GM10847 (cell line): Measurements from ENCODE around the gene MAST4.

Source experiments
- POLR2A ChIP-seq: IDR thresholded peaks from 2 replicates; pipeline ENCODE4 v1.6.1; 2011; ENCODE audit not compliant: insufficient read length; ENCODE audit errors: extremely low read depth

The MAST4 gene

GRCh38 chr5:67133217-67133616, 537.0 kb downstream of the MAST4 start:
- no peak for TF ChIP-seq POLR2A

GRCh38 chr5:67133776-67134175, 537.6 kb downstream of the MAST4 start:
- TF ChIP-seq POLR2A = no peak

- no peak for TF ChIP-seq POLR2A
These were observed 539.3 kb downstream of the MAST4 start for GRCh38 chr5:67135381-67135984.

GRCh38 chr5:67139030-67139429, 542.8 kb downstream of the MAST4 start:
- no peak for TF ChIP-seq POLR2A

GRCh38 chr5:67140413-67140812, 544.2 kb downstream of the MAST4 start:
- no peak for TF ChIP-seq POLR2A

- no peak for TF ChIP-seq POLR2A
These were observed 545.5 kb downstream of the MAST4 start for GRCh38 chr5:67141644-67142043.

GRCh38 chr5:67142816-67143215, 546.6 kb downstream of the MAST4 start:
- TF ChIP-seq POLR2A = no peak

GRCh38 chr5:67143549-67143948, 547.4 kb downstream of the MAST4 start:
- TF ChIP-seq POLR2A = no peak

GRCh38 chr5:67144183-67144639, 548.0 kb downstream of the MAST4 start:
- no peak for TF ChIP-seq POLR2A

- TF ChIP-seq POLR2A = no peak
These were observed 550.4 kb downstream of the MAST4 start for GRCh38 chr5:67146574-67146973.

- no peak for TF ChIP-seq POLR2A
These were observed 550.8 kb downstream of the MAST4 start for GRCh38 chr5:67146981-67147380.

GRCh38 chr5:67147760-67148159, 551.6 kb downstream of the MAST4 start:
- TF ChIP-seq POLR2A = no peak

- TF ChIP-seq POLR2A = no peak
These were observed 553.1 kb downstream of the MAST4 start for GRCh38 chr5:67149057-67149950.

GRCh38 chr5:67149951-67150523, 553.8 kb downstream of the MAST4 start:
- TF ChIP-seq POLR2A = no peak

GRCh38 chr5:67152400-67152799, 556.2 kb downstream of the MAST4 start:
- TF ChIP-seq POLR2A = no peak

- TF ChIP-seq POLR2A = no peak
These were observed 557.1 kb downstream of the MAST4 start for GRCh38 chr5:67153292-67153691.
